CD4-positive, alpha-beta memory T cell (primary cell): ENCODE results near the gene ANKRD22. TPM values are rescaled to one million over a fixed set of nuclear protein-coding genes. Genes with fewer than 3 reads are reported as not detected.

ENCODE experiments used
- CTCF ChIA-PET: fragments of 350-600 bp; sonication (Branson Sonifier 250); formaldehyde crosslinking; loops from one replicate; lab custom pipeline; 2021; ENCODE audit warnings: inconsistent platforms; ENCODE audit not compliant: partially characterized antibody; lab: Charles Lee
- POLR2A ChIA-PET: fragments of 350-600 bp; sonication (Branson Sonifier 250); formaldehyde crosslinking; loops from one replicate; lab custom pipeline; 2021; ENCODE audit not compliant: partially characterized antibody; lab: Charles Lee
- DNase-seq, 5 donors: peaks; one replicate each; pipeline versions ENCODE4 v3.0.0 to v3.0.0-alpha.2; 2020 to 2022; ENCODE audit warnings: mixed read lengths in 1 of 5
- H3K27ac ChIP-seq: one replicate; pipeline ENCODE4 v1.7.0; 2013; ENCODE audit warnings: low read depth, low read length
- H3K27me3 ChIP-seq: 2 replicates; pipeline ENCODE4 v1.7.0; 2013; ENCODE audit warnings: mild to moderate bottlenecking, low read length, moderate library complexity; ENCODE audit not compliant: insufficient read depth
- H3K36me3 ChIP-seq: 2 replicates; pipeline ENCODE4 v1.7.0; 2013; ENCODE audit warnings: mild to moderate bottlenecking, low read length, moderate library complexity; ENCODE audit not compliant: insufficient read depth
- H3K4me1 ChIP-seq: 2 replicates; pipeline ENCODE4 v1.7.0; 2013; ENCODE audit warnings: mild to moderate bottlenecking, low read length, moderate library complexity; ENCODE audit not compliant: insufficient read depth
- H3K4me3 ChIP-seq, 2 donors: one replicate each; pipeline ENCODE4 v1.7.0; 2013; ENCODE audit warnings: low read length in 2 of 2, mild to moderate bottlenecking in 1 of 2
- H3K9me3 ChIP-seq, 2 donors: one replicate each; pipeline ENCODE4 v1.7.0; 2013; ENCODE audit warnings: low read length in 2 of 2, control low read depth in 1 of 2; ENCODE audit not compliant: control insufficient read depth in 1 of 2
- H3K27ac Mint-ChIP-seq, 7 donors: one replicate each; pipeline ENCODE4 v1.8.0; 2020 to 2021; ENCODE audit warnings: mixed read lengths in 7 of 7, mild to moderate bottlenecking in 6 of 7, inconsistent platforms in 3 of 7, moderate library complexity in 3 of 7
- H3K27me3 Mint-ChIP-seq, 2 donors: one replicate each; pipeline ENCODE4 v1.8.0; 2020 to 2021; ENCODE audit warnings: mixed read lengths in 2 of 2
- H3K36me3 Mint-ChIP-seq, 2 donors: one replicate each; pipeline ENCODE4 v1.8.0; 2020 to 2021; ENCODE audit warnings: mixed read lengths in 2 of 2, inconsistent platforms in 1 of 2, mild to moderate bottlenecking in 1 of 2
- H3K4me1 Mint-ChIP-seq, 4 donors: one replicate each; pipeline ENCODE4 v1.8.0; 2020 to 2021; ENCODE audit warnings: mixed read lengths in 4 of 4, mild to moderate bottlenecking in 1 of 4
- H3K4me3 Mint-ChIP-seq, 8 donors: one replicate each; pipeline ENCODE4 v1.8.0; 2020 to 2021; ENCODE audit warnings: mixed read lengths in 8 of 8, mild to moderate bottlenecking in 7 of 8, moderate library complexity in 6 of 8, inconsistent platforms in 3 of 8
- H3K9me3 Mint-ChIP-seq, 8 donors: one replicate each; pipeline ENCODE4 v1.8.0; 2020 to 2021; ENCODE audit warnings: mixed read lengths in 8 of 8, mild to moderate bottlenecking in 5 of 8, inconsistent platforms in 3 of 8, moderate library complexity in 1 of 8
- intact Hi-C: fragments of 100-400 bp; cut with micrococcal nuclease; formaldehyde crosslinking; loops from one replicate; pipeline ENCODE4 v1.15.1; 2023
- polyA plus RNA-seq, 2 donors: library from polyadenylated mRNA; unstranded; fragments of 300-500 nt; fragmentation: Illumina TruSeq; gene quantifications; one replicate each; pipeline ENCODE4 v1.2.3, GENCODE V29; 2021
- total RNA-seq, 2 experiments: library from RNA; stranded (reverse); gene quantifications; one replicate each; pipeline ENCODE4 v1.2.3, GENCODE V29; 2021

The ANKRD22 gene
- total and polyA plus RNA-seq, 4 experiments from 2014 or later = 0.58 TPM; not detected in 3

DNA sequence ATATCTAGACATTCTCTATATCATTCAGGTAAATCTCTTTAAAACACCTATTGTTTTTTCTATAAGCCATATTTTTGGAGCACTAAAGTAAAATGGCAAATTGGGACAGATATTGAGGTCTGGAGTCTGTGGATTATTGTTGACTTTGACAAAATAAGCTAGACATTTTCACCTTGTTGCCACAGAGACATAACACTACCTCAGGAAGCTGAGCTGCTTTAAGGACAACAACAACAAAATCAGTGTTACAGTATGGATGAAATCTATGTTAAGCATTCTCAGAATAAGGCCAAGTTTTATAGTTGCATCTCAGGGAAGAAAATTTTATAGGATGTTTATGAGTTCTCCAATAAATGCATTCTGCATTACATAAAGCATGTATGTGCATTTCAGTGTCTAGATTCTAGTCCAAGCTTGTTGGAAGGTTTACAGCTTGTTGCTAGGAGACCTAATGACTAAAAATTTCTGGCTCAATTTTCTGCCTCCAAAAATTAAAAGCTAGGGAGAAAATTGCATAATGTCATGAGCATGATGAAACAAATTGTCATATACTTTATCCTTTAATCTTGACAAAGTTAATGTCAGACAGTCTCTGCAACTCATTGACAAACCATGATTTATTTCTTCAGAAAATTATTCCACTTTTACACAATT is 30.8 kb downstream of the ANKRD22 start:
- POLR2A ChIA-PET = interaction anchor here (1.7 to 7.6 kb wide), 4 partner anchors 8 to 59 kb away, joined by 4 to 38 read pairs (median 8); partner anchors contain the start of gene STAMBPL1
- Mint-ChIP-seq H3K4me3 (peak overlapping the region in 2 of 8 donors; percentile 16 to 33), H3K27ac (peak overlapping the region in 3 of 7 donors; percentile 6 to 61 (median 31)), H3K36me3 (no peaks in the 10 kb centered on the region), H3K27me3 (no peaks in the 10 kb centered on the region), H3K4me1 (peaks cover 27 to 63% (median 47%) of the 10 kb centered on the region in 4 donors), H3K9me3 (peaks cover 0 to 3% (median under 1%) of the 10 kb centered on the region in 8 donors)
- Histone ChIP-seq H3K4me3 (no peak overlapping the region), H3K27me3 (no peaks in the 10 kb centered on the region), H3K9me3 (no peaks in the 10 kb centered on the region), H3K36me3 (no peaks in the 10 kb centered on the region), H3K27ac (no peak overlapping the region), H3K4me1 (peaks cover 35% of the 10 kb centered on the region)
- CTCF ChIA-PET = interaction anchor here (0.8 to 12.8 kb wide), 5 partner anchors 12 to 238 kb away, joined by 3 to 146 read pairs (median 4); partner anchors contain the start of genes FAS and RNLS
- intact Hi-C loops = loop anchor here (10.0 kb wide), 1 partner anchor 884 kb away; the partner anchor contains the start of gene KIF20B
- DNase-seq = peak in 1 of 5 donors; percentile 28

DNA sequence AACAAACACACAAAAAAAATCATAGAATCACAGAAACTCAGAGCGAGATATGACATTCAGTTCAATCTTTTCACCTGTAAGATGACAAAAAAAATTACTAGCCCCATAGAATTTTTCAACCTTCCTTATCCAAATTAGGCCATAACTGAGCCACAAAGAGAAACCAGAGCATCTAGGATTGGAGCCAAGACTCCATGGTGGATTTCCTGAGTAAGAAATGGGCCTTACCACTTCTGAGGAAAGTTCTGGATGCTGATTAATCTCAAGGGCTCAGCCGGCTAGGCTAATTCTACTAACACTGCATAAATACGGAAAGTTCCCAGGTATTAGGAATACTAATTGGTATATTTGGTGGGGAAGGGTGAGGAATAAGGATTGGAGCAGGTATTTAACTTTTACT is 32.4 kb downstream of the ANKRD22 start:
- no peak overlapping the region for H3K27ac Mint-ChIP-seq
- Histone ChIP-seq H3K27me3 (no peaks in the 10 kb centered on the region), H3K4me1 (peaks cover 19% of the 10 kb centered on the region), H3K27ac (no peak overlapping the region), H3K9me3 (no peaks in the 10 kb centered on the region), H3K36me3 (no peaks in the 10 kb centered on the region), H3K4me3 (no peak overlapping the region)
- H3K27me3 Mint-ChIP-seq = no peaks in the 10 kb centered on the region
- H3K9me3 Mint-ChIP-seq = peaks cover 0 to 3% (median under 1%) of the 10 kb centered on the region in 8 donors
- POLR2A ChIA-PET = no interaction called here
- no peak for DNase-seq
- CTCF ChIA-PET = interaction anchor here (1.7 to 2.4 kb wide), 2 partner anchors 9 to 16 kb away, joined by 6 to 14 read pairs; no protein-coding TSS in a partner anchor
- no peaks in the 10 kb centered on the region for H3K36me3 Mint-ChIP-seq
- no peak overlapping the region for H3K4me3 Mint-ChIP-seq
- H3K4me1 Mint-ChIP-seq = peaks cover 27 to 55% (median 42%) of the 10 kb centered on the region in 4 donors
- intact Hi-C loops = no loop called here

DNA sequence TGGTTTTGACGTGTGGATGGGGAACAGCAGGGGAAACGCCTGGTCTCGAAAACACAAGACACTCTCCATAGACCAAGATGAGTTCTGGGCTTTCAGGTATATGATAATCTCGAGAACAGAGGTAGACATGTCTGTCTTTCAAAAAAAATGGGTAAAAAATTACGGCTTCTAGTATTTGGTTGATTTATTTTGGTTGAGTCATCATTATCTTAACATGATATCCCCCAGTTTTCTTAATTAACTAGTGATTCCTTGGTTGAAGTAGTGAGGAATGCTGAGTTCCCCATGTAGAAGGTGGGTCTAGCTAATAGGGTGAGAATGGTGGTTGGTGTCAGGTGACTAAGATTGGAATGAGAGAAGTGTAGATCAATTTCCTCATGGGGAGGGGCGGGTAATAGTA is 38.4 kb downstream of the ANKRD22 start:
- intact Hi-C loops = loop anchor here (5.0 kb wide), 1 partner anchor 951 kb away; the partner anchor contains the start of genes KLLN and PTEN
- H3K9me3 Mint-ChIP-seq = no peaks in the 10 kb centered on the region
- H3K36me3 Mint-ChIP-seq = no peaks in the 10 kb centered on the region
- peak overlapping the region in 2 of 7 donors; percentile 9 to 24 for H3K27ac Mint-ChIP-seq
- Histone ChIP-seq H3K4me3 (no peak overlapping the region), H3K27ac (no peak overlapping the region), H3K27me3 (no peaks in the 10 kb centered on the region), H3K4me1 (peaks cover 10% of the 10 kb centered on the region), H3K9me3 (no peaks in the 10 kb centered on the region), H3K36me3 (no peaks in the 10 kb centered on the region)
- ChIA-PET POLR2A (no interaction called here), CTCF (interaction anchor here (1.1 to 9.2 kb wide), 7 partner anchors 9 to 216 kb away, joined by 3 to 146 read pairs (median 4); no protein-coding TSS in a partner anchor)
- peaks cover 14 to 26% (median 24%) of the 10 kb centered on the region in 4 donors for H3K4me1 Mint-ChIP-seq
- H3K4me3 Mint-ChIP-seq = no peak overlapping the region
- H3K27me3 Mint-ChIP-seq = no peaks in the 10 kb centered on the region
- DNase-seq = no peak

DNA sequence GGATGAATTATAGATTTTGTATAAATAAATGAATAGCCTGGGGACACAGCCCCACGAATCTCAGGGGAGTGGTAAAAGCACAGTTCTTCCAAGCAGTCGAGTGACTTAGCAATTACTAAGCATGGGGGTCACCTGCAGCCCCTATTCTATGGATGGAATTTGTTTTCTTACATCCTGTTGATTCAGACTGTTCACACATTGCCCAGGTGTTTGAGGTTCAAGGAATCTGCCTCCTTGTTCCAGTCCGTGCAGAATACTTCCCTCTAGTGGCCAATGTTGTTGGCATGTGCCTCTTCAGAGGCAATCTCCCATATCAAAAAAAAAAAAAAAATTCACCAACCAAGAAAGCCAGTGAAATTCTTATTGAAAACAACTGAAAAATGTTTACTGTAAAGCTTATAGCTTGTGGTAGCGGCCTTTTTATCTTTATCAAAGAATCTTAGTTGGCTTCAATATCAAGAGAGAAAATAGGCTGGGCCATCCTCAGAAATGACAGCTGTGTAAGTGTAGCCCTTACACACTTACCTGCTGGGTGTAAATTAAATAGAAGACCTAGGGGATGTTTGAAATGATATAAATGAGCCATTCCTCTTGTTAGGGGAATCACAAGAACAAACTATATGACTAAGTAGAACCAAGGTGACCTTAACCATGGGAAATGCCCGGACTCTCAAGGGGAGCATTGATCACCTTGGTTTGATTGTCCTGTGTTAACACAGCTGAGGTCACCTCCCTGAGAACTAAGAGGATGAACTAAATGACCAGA is 41.3 kb downstream of the ANKRD22 start:
- DNase-seq = peak; percentile 42 to 56 (median 45)
- intact Hi-C loops = loop anchor here (1.0 to 5.0 kb wide), 5 partner anchors 15 to 948 kb away; partner anchors contain the start of genes KLLN, PTEN and RNLS
- ChIA-PET POLR2A (interaction anchor here (1.0 to 1.4 kb wide), 3 partner anchors 13 to 116 kb away, joined by 3 to 6 read pairs (median 3); partner anchors contain the start of gene STAMBPL1), CTCF (interaction anchor here (0.7 to 9.2 kb wide), 26 partner anchors 8 to 471 kb away, joined by 3 to 146 read pairs (median 4); partner anchors contain the start of genes FAS and STAMBPL1)
- Mint-ChIP-seq H3K9me3 (no peaks in the 10 kb centered on the region), H3K36me3 (no peaks in the 10 kb centered on the region), H3K4me1 (peaks cover 10 to 18% (median 15%) of the 10 kb centered on the region in 4 donors), H3K4me3 (no peak overlapping the region), H3K27me3 (no peaks in the 10 kb centered on the region), H3K27ac (peak overlapping the region in 2 of 7 donors; percentile 16 to 30)
- no peaks in the 10 kb centered on the region for H3K27me3 ChIP-seq
- no peaks in the 10 kb centered on the region for H3K36me3 ChIP-seq
- H3K4me1 ChIP-seq = peaks cover 10% of the 10 kb centered on the region
- H3K4me3 ChIP-seq = no peak overlapping the region
- H3K27ac ChIP-seq = no peak overlapping the region
- no peaks in the 10 kb centered on the region for H3K9me3 ChIP-seq

DNA sequence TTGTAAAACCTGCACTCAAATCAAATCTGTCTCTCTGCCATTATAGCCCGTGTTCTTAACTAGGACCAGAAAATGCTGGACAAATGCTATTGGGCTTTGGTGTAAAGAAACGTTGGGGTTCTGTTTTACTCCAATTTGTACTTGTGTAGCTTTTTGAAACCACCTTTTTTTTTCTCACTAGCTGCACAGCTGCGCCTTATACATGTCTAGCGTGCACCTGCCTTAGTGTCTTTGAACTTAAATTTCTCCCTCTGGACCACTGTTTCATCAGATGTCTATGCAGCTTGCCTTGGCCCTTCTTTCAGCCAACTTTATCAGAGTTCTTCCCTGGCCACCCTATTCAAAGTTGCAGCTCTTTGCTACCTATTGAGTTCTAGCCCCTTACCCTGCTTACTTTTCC is 42.0 kb downstream of the ANKRD22 start:
- ChIA-PET POLR2A (interaction anchor here (1.4 kb wide), 1 partner anchor 115 kb away, joined by 3 read pairs; no protein-coding TSS in a partner anchor), CTCF (interaction anchor here (0.7 to 9.2 kb wide), 11 partner anchors 12 to 255 kb away, joined by 3 to 146 read pairs (median 14); partner anchors contain the start of genes FAS and STAMBPL1)
- H3K36me3 ChIP-seq = no peaks in the 10 kb centered on the region
- H3K4me3 ChIP-seq = no peak overlapping the region
- H3K27ac ChIP-seq = no peak overlapping the region
- no peaks in the 10 kb centered on the region for H3K9me3 Mint-ChIP-seq
- DNase-seq = no peak
- no peak overlapping the region for H3K27ac Mint-ChIP-seq
- H3K4me1 ChIP-seq = peaks cover 10% of the 10 kb centered on the region
- intact Hi-C loops = loop anchor here (1.0 to 5.0 kb wide), 5 partner anchors 16 to 947 kb away; partner anchors contain the start of genes KLLN, PTEN and RNLS
- H3K4me1 Mint-ChIP-seq = peaks cover 5 to 15% (median 11%) of the 10 kb centered on the region in 4 donors
- no peaks in the 10 kb centered on the region for H3K36me3 Mint-ChIP-seq
- H3K27me3 Mint-ChIP-seq = no peaks in the 10 kb centered on the region
- H3K9me3 ChIP-seq = no peaks in the 10 kb centered on the region
- no peak overlapping the region for H3K4me3 Mint-ChIP-seq
- no peaks in the 10 kb centered on the region for H3K27me3 ChIP-seq

DNA sequence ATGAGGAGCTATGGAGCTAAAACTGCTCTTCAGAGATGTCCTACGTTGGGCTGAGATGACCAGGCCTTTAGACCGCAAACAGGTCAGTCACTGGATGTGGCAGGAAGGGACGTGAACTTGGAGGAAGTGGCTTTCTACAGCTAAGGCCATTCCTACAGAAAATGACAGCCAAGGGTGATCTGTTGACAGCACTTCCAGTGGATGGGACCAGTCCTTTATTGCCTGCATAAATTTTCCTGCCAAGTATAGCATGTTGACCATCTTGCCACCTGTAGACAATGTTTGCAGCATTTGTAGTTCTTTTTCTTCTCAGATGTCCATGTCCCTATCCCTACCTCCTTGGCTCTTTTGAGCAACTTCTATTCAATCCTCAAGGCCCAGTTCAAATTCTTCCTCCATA is 45.7 kb downstream of the ANKRD22 start:
- Mint-ChIP-seq H3K9me3 (peaks cover 0 to 2% (median 0%) of the 10 kb centered on the region in 8 donors), H3K36me3 (no peaks in the 10 kb centered on the region), H3K4me1 (peaks cover 5 to 12% (median 10%) of the 10 kb centered on the region in 4 donors), H3K27ac (no peak overlapping the region), H3K27me3 (no peaks in the 10 kb centered on the region), H3K4me3 (no peak overlapping the region)
- H3K36me3 ChIP-seq = no peaks in the 10 kb centered on the region
- no peaks in the 10 kb centered on the region for H3K9me3 ChIP-seq
- no peak overlapping the region for H3K27ac ChIP-seq
- no peaks in the 10 kb centered on the region for H3K27me3 ChIP-seq
- POLR2A ChIA-PET = no interaction called here
- H3K4me1 ChIP-seq = peaks cover 9% of the 10 kb centered on the region
- CTCF ChIA-PET = interaction anchor here (7.7 to 9.2 kb wide), 4 partner anchors 21 to 127 kb away, joined by 43 to 146 read pairs (median 68); no protein-coding TSS in a partner anchor
- DNase-seq = no peak
- intact Hi-C loops = no loop called here
- no peak overlapping the region for H3K4me3 ChIP-seq
